GM19238 (cell line): Measurements from ENCODE around the gene AVP.

Experiments used
- DNase-seq: peaks from one replicate; pipeline ENCODE4 v3.0.0; 2011; ENCODE audit warnings: low spot score; ENCODE audit not compliant: insufficient read length

The AVP gene

GRCh38 chr20:3047486-3048419, 36.8 kb downstream of the AVP start:
- no peak for DNase-seq

DNA sequence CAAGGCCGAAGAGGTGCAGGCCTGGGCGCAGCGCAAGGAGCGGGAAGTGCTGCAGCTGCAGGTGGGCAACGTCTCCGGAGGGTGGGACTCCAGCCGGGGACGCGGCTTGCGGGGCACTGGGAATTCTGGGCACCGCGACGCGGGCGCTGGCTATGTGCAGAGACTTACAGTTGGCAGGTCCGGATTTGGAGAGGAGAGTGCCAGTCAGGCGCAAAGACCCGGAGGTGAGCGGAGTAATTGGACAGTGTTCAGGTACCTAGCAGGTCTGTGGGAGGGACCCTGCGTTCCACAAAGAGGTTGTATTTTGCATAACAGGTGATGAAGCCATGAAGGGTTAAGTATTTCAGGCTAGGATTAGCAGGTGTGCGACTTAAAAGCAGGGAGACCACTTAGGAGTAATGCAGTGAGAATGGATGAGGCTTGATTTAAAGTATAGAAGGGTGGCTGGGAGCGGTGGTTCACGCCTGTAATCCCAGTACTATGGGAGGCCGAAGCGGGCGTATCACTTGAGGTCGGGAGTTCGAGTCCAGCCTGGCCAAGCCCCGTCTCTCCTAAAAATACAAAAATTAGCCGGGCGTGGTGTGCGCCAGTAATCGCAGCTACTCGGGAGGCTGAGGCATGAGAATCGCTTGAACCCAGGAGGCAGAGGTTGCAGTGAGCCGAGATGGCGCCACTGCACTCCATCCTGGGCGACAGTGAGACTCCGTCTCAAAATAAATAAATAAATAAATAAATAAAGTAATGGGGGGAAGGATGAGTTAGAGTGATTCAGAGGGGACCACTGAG, 37.7 kb downstream of the AVP start:
- DNase-seq, result no peak

- peak; percentile 94 for DNase-seq
Observed at GRCh38 chr20:3045816-3046676, 38.5 kb downstream of the AVP start, which contains the start of gene MRPS26. Gene MRPS26, plus strand, starts transcription at chr20:3046052. Its CDS starts 17 bp downstream, at chr20:3046069.

GRCh38 chr20:3045042-3045815, 39.3 kb downstream of the AVP start:
- peak; percentile 68 for DNase-seq

DNA sequence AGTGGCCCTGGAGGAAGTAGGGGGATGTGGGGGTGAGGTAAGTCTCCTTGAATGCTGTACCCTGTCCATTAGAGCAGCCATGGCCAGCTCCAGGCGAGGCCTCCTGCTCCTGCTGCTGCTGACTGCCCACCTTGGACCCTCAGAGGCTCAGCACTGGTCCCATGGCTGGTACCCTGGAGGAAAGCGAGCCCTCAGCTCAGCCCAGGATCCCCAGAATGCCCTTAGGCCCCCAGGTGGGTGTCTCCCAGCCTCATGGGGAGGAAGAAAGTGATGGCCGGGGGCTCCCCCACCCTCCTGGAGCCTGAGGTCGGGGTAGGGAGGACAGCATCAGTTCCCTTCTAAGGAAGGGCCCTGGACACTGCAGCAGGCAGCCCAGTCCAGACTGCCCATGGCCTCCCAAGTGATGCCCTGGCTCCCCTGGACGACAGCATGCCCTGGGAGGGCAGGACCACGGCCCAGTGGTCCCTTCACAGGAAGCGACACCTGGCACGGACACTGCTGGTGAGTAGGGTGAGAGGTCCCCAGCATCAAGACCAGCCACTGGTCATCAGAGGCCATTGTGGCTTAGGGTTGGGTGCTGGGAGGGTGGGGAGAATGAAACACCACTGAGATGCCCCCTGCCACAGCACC, 40.1 kb downstream of the AVP start:
- no peak for DNase-seq

GRCh38 chr20:3043322-3043721, 41.2 kb downstream of the AVP start, which contains the start of gene GNRH2:
Gene GNRH2, plus strand, starts transcription at chr20:3043622. Its CDS starts 793 bp downstream, at chr20:3044415.
- no peak for DNase-seq

DNA sequence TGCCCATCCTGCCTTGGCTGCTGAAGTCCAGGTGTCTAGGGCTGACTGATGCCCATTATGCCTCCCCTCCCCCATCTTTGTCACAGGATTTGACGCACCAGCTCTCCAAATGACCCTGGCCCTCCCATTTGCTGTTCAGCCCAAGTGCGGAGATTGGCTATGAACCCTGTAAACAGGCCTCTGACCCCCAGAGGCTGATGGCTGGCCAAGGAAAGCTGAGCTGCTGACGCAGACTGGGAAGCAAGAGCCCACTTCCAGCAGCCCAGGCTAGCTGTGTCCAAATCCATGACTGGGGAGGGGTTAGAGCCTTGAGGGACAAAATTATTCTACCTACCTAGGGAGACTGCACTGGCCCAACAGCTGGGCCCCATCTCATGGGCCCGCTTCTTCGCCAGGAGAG, 41.9 kb downstream of the AVP start:
- DNase-seq, result no peak

DNA sequence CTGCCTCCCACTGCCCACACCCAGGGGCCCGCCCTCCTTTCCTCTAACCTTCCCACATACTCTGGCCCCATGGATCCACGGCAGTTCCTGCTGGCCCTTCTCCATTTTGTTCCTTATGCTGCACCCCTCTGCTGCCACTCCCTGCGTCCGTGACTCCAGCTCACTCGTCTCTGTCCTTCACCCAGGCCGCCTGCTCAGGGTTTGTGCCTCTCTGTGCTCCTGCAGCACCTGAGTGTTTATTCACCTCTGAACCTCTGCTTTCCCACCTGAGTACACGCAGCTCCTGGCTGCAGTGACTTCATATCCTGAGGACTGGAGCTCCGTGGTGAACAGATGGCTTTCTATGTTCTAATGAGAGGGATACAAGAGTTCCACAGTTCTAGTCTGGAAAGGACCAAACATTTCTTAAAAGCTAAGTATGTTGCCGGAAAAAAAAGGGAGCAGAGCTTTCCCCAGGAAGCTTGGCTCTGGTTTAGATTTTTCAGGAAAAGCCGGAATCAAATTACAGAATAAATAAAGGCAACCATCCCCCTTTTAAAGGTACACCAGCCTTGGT, 42.6 kb downstream of the AVP start:
- no peak for DNase-seq

- DNase-seq, result no peak
Observed at GRCh38 chr20:3040086-3040485, 44.4 kb downstream of the AVP start.

GRCh38 chr20:3039426-3039825, 45.1 kb downstream of the AVP start:
- DNase-seq, result no peak

DNA sequence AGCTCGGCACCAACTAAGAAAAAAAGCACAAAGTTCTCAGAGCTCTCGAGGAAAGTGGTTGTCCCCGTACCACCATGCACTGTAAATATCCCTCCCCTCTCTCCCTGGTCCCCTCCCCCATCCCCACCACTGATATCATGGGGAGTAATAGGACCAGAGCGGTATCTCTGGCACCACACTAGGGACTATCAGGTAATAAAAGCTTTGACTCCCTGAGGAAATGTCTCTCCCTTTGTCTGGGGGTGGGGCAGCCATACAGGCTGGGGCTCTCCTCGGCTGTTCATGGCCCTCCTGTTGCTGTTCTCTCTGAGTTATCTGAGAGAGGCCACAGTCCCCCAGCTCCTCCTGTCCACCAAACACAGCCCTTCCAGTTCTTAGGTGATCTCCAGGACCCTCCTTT, 46.1 kb downstream of the AVP start:
- no peak for DNase-seq

DNA sequence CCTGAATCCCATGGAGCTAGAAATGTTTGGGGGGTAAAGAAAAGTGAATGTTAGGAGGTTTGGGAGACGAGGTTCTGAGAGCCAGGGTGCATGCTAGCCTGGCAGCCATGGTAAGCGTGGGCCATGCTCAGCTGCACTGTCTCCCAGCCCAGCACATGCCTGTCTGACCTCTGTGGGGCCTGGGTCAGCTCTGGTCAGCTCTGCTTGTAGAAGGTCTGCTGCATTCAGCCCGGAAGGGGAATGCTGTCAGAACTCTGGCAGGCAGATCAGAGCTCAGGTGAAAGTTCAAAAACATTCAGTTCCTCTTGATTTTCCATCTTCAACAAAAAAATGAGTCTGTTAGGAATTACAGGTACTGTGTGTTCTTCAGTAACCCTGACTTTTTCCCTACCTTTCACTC, 46.9 kb downstream of the AVP start:
- no peak for DNase-seq

- DNase-seq, result no peak
Observed at GRCh38 chr20:3032624-3033023, 51.9 kb downstream of the AVP start.
